K562 (cell line): ENCODE results near the gene ZNF407. TPM values are rescaled to one million over a fixed set of nuclear protein-coding genes. Genes with fewer than 3 reads are reported as not detected.

ENCODE experiments used
- ATAC-seq: fragments of 200-7000 bp; cut with Tn5 transposase; 3 replicates; pipeline ENCODE4 v1.9.1; 2020; ENCODE audit warnings: moderate library complexity
- BruUV-seq: library from RNA; stranded (reverse); fragments of 400-500 nt; replicated peaks from 2 replicates; lab custom pipeline; 2021; lab: Mats Ljungman, UMichigan
- CTCF ChIA-PET: fragments of 300-600 bp; formaldehyde crosslinking; extraction: SDS; loops from one replicate; lab custom pipeline; 2021; ENCODE audit warnings: low intra/inter-chr PET ratio; lab: Yijun Ruan, JAX
- POLR2A ChIA-PET: fragments of 300-600, 350-650 bp; sonication (Branson Sonifier 250); formaldehyde crosslinking; extraction: SDS; loops from one replicate; lab custom pipeline; 2021; ENCODE audit warnings: antibody characterized with exemption, inconsistent platforms; lab: Yijun Ruan, JAX
- DNase-seq, 4 experiments: peaks; one replicate each; pipeline versions ENCODE4 v3.0.0 to v3.0.0-alpha.2; 2011 to 2018; ENCODE audit warnings: low spot score in 3 of 4, mixed read lengths in 3 of 4; ENCODE audit errors: extremely low read depth in 1 of 4
- FAIRE-seq: peaks from 2 replicates; lab custom pipeline; 2011; peaks lifted over from hg19 to GRCh38; lab: Jason Lieb, UNC
- H2AFZ ChIP-seq: 2 replicates; pipeline ENCODE4 v1.6.0; 2011; ENCODE audit warnings: low read depth, low read length, control low read depth, inconsistent platforms
- H3K27ac ChIP-seq: fragments of 200-600 bp; 3 replicates; pipeline ENCODE4 v1.8.0; 2011; ENCODE audit warnings: low read depth, mild to moderate bottlenecking, control low read depth, inconsistent platforms, low read length, moderate library complexity, mixed read lengths; ENCODE audit errors: extremely low read depth
- H3K27me3 ChIP-seq, 2 experiments: fragments of 300-600 bp in 1 of 2; 2 replicates in 1 of 2; 3 replicates in 1 of 2; pipeline versions ENCODE4 v1.6.0 to v1.8.0; 2011; ENCODE audit warnings: inconsistent platforms in 2 of 2, low read length in 2 of 2, mild to moderate bottlenecking in 1 of 2, mixed read lengths in 1 of 2, moderate library complexity in 1 of 2; ENCODE audit not compliant: control insufficient read depth in 2 of 2, insufficient read depth in 2 of 2
- H3K36me3 ChIP-seq: fragments of 300-600 bp; 3 replicates; pipeline ENCODE4 v1.8.0; 2011; ENCODE audit warnings: mild to moderate bottlenecking, low read length, inconsistent platforms; ENCODE audit not compliant: control insufficient read depth, insufficient read depth
- H3K4me1 ChIP-seq, 2 experiments: fragments of 200-600 bp in 1 of 2; replicated peaks in 1 of 2; 2 replicates in 1 of 2; 3 replicates in 1 of 2; pipeline versions ENCODE4 v1.5.1 to v1.8.0; 2011; ENCODE audit warnings: inconsistent platforms in 2 of 2, low read length in 2 of 2, mild to moderate bottlenecking in 1 of 2, mixed read lengths in 1 of 2, moderate library complexity in 1 of 2; ENCODE audit not compliant: control insufficient read depth in 2 of 2, insufficient read depth in 2 of 2
- H3K4me2 ChIP-seq: 2 replicates; pipeline ENCODE4 v1.6.1; 2011; ENCODE audit warnings: low read length, control low read depth, inconsistent platforms, mixed read lengths; ENCODE audit not compliant: insufficient read depth
- H3K4me3 ChIP-seq: fragments of 200-600 bp; sonication (generic), shearing (Covaris generic); 2 replicates; pipeline ENCODE4 v1.5.1; 2016; ENCODE audit warnings: control low read depth, inconsistent platforms
- H3K79me2 ChIP-seq: fragments of 200-600 bp; 3 replicates; pipeline ENCODE4 v1.8.0; 2011; ENCODE audit warnings: low read length, inconsistent platforms; ENCODE audit not compliant: control insufficient read depth, insufficient read depth
- H3K9ac ChIP-seq, 2 experiments: 2 replicates each; pipeline versions ENCODE4 v1.6.0 to v1.6.1; 2011; ENCODE audit warnings: low read depth in 2 of 2, low read length in 2 of 2, control low read depth in 1 of 2, inconsistent platforms in 1 of 2, mild to moderate bottlenecking in 1 of 2, mixed read lengths in 1 of 2; ENCODE audit not compliant: insufficient read depth in 1 of 2
- H3K9me1 ChIP-seq: one replicate; pipeline ENCODE4 v1.6.0; 2011; ENCODE audit warnings: inconsistent platforms, mild to moderate bottlenecking, low read length, moderate library complexity; ENCODE audit not compliant: control insufficient read depth, insufficient read depth
- H3K9me3 ChIP-seq: replicated peaks from 2 replicates; pipeline ENCODE4 v1.5.1; 2011; ENCODE audit warnings: low read depth, low read length, inconsistent platforms; ENCODE audit not compliant: control insufficient read depth, insufficient read depth
- H4K20me1 ChIP-seq: replicated peaks from 2 replicates; pipeline ENCODE4 v1.6.1; 2011; ENCODE audit warnings: low read length, inconsistent platforms, mixed read lengths; ENCODE audit not compliant: control insufficient read depth, insufficient read depth
- ESRRA ChIP-seq: fragments of 450-650 bp; IDR thresholded peaks from 2 replicates; pipeline ENCODE4 v1.6.1; 2014; ENCODE audit warnings: low read depth, mild to moderate bottlenecking, moderate library complexity, borderline replicate concordance
- FOXM1 ChIP-seq, 2 experiments: fragments of 450-650 bp in 1 of 2; sonication (generic) in 1 of 2; formaldehyde crosslinking in 1 of 2; IDR thresholded peaks; 2 replicates each; pipeline versions ENCODE4 v1.6.1 to v1.9.0; 2017 to 2022; ENCODE audit warnings: low read depth in 2 of 2, mild to moderate bottlenecking in 2 of 2, missing genetic modification reagents in 1 of 2, moderate library complexity in 1 of 2
- ZFX ChIP-seq: sonication (generic); formaldehyde crosslinking; IDR thresholded peaks from 2 replicates; pipeline ENCODE4 v1.8.0; 2022; ENCODE audit warnings: mild to moderate bottlenecking, missing genetic modification reagents, moderate library complexity
- WGBS: fragments of 100-300 bp; shearing (Covaris generic); methylation state at CpG from one replicate; pipeline ENCODE4 v1.1.6; 2016; ENCODE audit warnings: low coverage, mixed read lengths; ENCODE audit not compliant: insufficient coverage; ENCODE audit errors: missing lambda C conversion rate; 5-methylcytosine and 5-hydroxymethylcytosine counted together
- in situ Hi-C: fragments of 300-500 bp; cut with MboI; formaldehyde crosslinking; loops from 4 replicates; pipeline ENCODE4 v1.15.0; 2018; ENCODE audit warnings: inconsistent platforms, mixed read lengths
- intact Hi-C: fragments of 100-400 bp; cut with micrococcal nuclease; formaldehyde crosslinking; loops from 2 replicates; pipeline ENCODE4 v1.14.2; 2022
- polyA plus RNA-seq, 8 experiments: library from polyadenylated mRNA; depleted of rRNA in 4 of 8; stranded (reverse) in 5 of 8; unstranded in 3 of 8; fragments of >200 nt; fragmentation: Nextera tagmentation in 2 of 8; fragmentation: Illumina TruSeq in 1 of 8; extraction: Ambion mirVana in 2 of 8; extraction: Trizol in 1 of 8; gene quantifications; 2 replicates each; pipeline versions ENCODE4 v1.2.1 to v1.2.3, GENCODE V29; 2011 to 2014; ENCODE audit warnings: inconsistent platforms in 1 of 8, missing spikeins in 1 of 8
- total RNA-seq, 7 experiments: library from RNA; depleted of rRNA in 6 of 7; stranded (reverse); fragments of >200 nt in 6 of 7; fragmentation: Illumina TruSeq in 2 of 7; extraction: Trizol in 2 of 7; gene quantifications; 2 replicates each; pipeline versions ENCODE4 v1.2.1 to v1.2.3, GENCODE V29; 2011 to 2021; ENCODE audit warnings: low replicate concordance in 1 of 7
- TF ChIP-seq, protein P1 (sequence below): fragments of 200-800 bp; sonication (Bioruptor generic); IDR thresholded peaks from 2 replicates; pipeline ENCODE4 v1.6.1; 2016; ENCODE audit warnings: missing genetic modification characterization, missing compliant biosample characterization
- TF ChIP-seq, protein P2 (sequence below): fragments of 250-450 bp; sonication (Bioruptor Pico); IDR thresholded peaks from 2 replicates; pipeline ENCODE4 v1.9.0; 2021; ENCODE audit warnings: mild to moderate bottlenecking

Gene ZNF407
- total and polyA plus RNA-seq, 9 of the 15 experiments (the other 6 are each of a cell fraction or from before 2014, with no cell fraction given), result 0.21 to 5.4 (median 2.3) TPM

DNA sequence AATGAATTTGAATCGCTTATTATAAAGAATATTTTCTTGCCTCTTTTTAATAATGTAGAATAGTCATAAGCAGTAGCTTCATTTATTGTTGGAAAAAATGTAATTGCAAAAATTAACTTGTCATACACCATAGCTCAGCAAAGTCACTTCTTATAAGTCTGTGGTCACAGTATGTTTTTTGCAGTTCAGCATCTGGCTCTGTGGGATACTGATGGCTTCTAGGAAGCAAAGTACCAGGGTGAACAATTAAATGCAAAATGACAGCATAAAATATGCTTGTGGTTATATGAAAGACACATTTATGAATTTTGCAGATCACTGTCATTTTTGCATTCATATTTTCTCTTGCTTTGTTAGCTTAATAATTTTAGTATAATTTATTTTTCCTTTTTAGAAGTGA is 116.5 kb downstream of the ZNF407 start:
- Histone ChIP-seq H3K4me3 (no peak overlapping the region), H3K9ac (no peak overlapping the region), H3K79me2 (no peaks in the 10 kb centered on the region), H3K4me2 (no peak overlapping the region), H3K36me3 (no peaks in the 10 kb centered on the region), H3K9me3 (no peaks in the 10 kb centered on the region), H3K27ac (no peak overlapping the region), H3K27me3 (no peaks in the 10 kb centered on the region), H3K9me1 (no peaks in the 10 kb centered on the region), H2AFZ (no peak overlapping the region), H4K20me1 (no peaks in the 10 kb centered on the region), H3K4me1 (no peaks in the 10 kb centered on the region)
- in situ Hi-C loops (no loop called here), intact Hi-C loops (no loop called here)
- no TSS peak for BruUV-seq
- 25% methylated on average over 1 of the region's 1 CpG for WGBS
- ATAC-seq, result no peak
- no peak for DNase-seq
- TF ChIP-seq, protein P1, sequence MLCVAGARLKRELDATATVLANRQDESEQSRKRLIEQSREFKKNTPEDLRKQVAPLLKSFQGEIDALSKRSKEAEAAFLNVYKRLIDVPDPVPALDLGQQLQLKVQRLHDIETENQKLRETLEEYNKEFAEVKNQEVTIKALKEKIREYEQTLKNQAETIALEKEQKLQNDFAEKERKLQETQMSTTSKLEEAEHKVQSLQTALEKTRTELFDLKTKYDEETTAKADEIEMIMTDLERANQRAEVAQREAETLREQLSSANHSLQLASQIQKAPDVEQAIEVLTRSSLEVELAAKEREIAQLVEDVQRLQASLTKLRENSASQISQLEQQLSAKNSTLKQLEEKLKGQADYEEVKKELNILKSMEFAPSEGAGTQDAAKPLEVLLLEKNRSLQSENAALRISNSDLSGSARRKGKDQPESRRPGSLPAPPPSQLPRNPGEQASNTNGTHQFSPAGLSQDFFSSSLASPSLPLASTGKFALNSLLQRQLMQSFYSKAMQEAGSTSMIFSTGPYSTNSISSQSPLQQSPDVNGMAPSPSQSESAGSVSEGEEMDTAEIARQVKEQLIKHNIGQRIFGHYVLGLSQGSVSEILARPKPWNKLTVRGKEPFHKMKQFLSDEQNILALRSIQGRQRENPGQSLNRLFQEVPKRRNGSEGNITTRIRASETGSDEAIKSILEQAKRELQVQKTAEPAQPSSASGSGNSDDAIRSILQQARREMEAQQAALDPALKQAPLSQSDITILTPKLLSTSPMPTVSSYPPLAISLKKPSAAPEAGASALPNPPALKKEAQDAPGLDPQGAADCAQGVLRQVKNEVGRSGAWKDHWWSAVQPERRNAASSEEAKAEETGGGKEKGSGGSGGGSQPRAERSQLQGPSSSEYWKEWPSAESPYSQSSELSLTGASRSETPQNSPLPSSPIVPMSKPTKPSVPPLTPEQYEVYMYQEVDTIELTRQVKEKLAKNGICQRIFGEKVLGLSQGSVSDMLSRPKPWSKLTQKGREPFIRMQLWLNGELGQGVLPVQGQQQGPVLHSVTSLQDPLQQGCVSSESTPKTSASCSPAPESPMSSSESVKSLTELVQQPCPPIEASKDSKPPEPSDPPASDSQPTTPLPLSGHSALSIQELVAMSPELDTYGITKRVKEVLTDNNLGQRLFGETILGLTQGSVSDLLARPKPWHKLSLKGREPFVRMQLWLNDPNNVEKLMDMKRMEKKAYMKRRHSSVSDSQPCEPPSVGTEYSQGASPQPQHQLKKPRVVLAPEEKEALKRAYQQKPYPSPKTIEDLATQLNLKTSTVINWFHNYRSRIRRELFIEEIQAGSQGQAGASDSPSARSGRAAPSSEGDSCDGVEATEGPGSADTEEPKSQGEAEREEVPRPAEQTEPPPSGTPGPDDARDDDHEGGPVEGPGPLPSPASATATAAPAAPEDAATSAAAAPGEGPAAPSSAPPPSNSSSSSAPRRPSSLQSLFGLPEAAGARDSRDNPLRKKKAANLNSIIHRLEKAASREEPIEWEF (CRISPR knock-in tag), result no peak
- TF ChIP-seq FOXM1 (IDR thresholded peaks at IDR 0.05; ENCODE audit: low read depth) (no peak), FOXM1 (CRISPR knock-in tag; IDR thresholded peaks at IDR 0.05; ENCODE audit: low read depth) (no peak), ZFX (CRISPR knock-in tag) (no peak), ESRRA (no peak)
- TF ChIP-seq, protein P2, sequence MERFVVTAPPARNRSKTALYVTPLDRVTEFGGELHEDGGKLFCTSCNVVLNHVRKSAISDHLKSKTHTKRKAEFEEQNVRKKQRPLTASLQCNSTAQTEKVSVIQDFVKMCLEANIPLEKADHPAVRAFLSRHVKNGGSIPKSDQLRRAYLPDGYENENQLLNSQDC (CRISPR knock-in tag), result no peak
- ChIA-PET CTCF (no interaction called here), POLR2A (interaction anchor here (0.6 to 1.2 kb wide), 2 partner anchors 9 to 72 kb away, joined by 3 to 4 read pairs; no protein-coding TSS in a partner anchor)
- FAIRE-seq, result no peak
